ENCODE measurements around the gene ANKRD13B.
A peak's percentile ranks its signal among the peaks of the same experiment; 100 is the strongest.

DNA sequence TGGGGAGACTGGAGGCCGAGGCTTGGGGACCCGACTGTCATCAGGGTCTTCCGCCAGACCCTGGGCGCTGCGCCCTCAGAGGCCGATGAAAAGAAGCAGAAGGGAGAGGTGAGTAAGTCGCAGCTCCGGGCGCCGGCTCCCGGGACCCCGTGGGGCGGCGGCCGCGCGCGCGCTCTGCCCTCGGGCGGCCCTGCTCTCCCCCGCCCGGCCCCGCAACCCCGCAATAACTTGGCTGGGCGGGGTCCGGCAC lies 25.7 kb upstream of the ANKRD13B start:
- TF ChIP-seq, protein P1, sequence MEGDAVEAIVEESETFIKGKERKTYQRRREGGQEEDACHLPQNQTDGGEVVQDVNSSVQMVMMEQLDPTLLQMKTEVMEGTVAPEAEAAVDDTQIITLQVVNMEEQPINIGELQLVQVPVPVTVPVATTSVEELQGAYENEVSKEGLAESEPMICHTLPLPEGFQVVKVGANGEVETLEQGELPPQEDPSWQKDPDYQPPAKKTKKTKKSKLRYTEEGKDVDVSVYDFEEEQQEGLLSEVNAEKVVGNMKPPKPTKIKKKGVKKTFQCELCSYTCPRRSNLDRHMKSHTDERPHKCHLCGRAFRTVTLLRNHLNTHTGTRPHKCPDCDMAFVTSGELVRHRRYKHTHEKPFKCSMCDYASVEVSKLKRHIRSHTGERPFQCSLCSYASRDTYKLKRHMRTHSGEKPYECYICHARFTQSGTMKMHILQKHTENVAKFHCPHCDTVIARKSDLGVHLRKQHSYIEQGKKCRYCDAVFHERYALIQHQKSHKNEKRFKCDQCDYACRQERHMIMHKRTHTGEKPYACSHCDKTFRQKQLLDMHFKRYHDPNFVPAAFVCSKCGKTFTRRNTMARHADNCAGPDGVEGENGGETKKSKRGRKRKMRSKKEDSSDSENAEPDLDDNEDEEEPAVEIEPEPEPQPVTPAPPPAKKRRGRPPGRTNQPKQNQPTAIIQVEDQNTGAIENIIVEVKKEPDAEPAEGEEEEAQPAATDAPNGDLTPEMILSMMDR (IDR thresholded peaks at IDR 0.05), result no peak
- TF ChIP-seq, protein P2, sequence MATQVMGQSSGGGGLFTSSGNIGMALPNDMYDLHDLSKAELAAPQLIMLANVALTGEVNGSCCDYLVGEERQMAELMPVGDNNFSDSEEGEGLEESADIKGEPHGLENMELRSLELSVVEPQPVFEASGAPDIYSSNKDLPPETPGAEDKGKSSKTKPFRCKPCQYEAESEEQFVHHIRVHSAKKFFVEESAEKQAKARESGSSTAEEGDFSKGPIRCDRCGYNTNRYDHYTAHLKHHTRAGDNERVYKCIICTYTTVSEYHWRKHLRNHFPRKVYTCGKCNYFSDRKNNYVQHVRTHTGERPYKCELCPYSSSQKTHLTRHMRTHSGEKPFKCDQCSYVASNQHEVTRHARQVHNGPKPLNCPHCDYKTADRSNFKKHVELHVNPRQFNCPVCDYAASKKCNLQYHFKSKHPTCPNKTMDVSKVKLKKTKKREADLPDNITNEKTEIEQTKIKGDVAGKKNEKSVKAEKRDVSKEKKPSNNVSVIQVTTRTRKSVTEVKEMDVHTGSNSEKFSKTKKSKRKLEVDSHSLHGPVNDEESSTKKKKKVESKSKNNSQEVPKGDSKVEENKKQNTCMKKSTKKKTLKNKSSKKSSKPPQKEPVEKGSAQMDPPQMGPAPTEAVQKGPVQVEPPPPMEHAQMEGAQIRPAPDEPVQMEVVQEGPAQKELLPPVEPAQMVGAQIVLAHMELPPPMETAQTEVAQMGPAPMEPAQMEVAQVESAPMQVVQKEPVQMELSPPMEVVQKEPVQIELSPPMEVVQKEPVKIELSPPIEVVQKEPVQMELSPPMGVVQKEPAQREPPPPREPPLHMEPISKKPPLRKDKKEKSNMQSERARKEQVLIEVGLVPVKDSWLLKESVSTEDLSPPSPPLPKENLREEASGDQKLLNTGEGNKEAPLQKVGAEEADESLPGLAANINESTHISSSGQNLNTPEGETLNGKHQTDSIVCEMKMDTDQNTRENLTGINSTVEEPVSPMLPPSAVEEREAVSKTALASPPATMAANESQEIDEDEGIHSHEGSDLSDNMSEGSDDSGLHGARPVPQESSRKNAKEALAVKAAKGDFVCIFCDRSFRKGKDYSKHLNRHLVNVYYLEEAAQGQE (IDR thresholded peaks at IDR 0.05; ENCODE audit: insufficient read depth in 1 of 2, low read depth in 2 of 2, low read length in 1 of 2), result no peak
- TF ChIP-seq POLR2AphosphoS5 (IDR thresholded peaks at IDR 0.05; ENCODE audit: low read depth, low read length), result no peak
- TF ChIP-seq SIN3A (IDR thresholded peaks at IDR 0.05; ENCODE audit: borderline replicate concordance, insufficient read depth, low read depth, low read length), result 0 out of 2 replicates have a peak, but pooled peaks have one; percentile 73
- TF ChIP-seq TCF7L2 (IDR thresholded peaks at IDR 0.05; ENCODE audit: low read depth, low read length), result no peak
